ENCODE data around the gene KLC1. TPM values are rescaled to one million over a fixed set of nuclear protein-coding genes. Genes with fewer than 3 reads are reported as not detected.
A peak's percentile ranks its signal among the peaks of the same experiment; 100 is the strongest.
"Not testable (repeated sequence)": the region's sequence is repeated elsewhere in the genome, so short reads cannot be mapped to it uniquely, and the experiment has no call there.

KLC1 gene
- 166 and 174 TPM in 2 replicates for total RNA-seq (2014; rRNA removed; shearing (Covaris generic))

DNA sequence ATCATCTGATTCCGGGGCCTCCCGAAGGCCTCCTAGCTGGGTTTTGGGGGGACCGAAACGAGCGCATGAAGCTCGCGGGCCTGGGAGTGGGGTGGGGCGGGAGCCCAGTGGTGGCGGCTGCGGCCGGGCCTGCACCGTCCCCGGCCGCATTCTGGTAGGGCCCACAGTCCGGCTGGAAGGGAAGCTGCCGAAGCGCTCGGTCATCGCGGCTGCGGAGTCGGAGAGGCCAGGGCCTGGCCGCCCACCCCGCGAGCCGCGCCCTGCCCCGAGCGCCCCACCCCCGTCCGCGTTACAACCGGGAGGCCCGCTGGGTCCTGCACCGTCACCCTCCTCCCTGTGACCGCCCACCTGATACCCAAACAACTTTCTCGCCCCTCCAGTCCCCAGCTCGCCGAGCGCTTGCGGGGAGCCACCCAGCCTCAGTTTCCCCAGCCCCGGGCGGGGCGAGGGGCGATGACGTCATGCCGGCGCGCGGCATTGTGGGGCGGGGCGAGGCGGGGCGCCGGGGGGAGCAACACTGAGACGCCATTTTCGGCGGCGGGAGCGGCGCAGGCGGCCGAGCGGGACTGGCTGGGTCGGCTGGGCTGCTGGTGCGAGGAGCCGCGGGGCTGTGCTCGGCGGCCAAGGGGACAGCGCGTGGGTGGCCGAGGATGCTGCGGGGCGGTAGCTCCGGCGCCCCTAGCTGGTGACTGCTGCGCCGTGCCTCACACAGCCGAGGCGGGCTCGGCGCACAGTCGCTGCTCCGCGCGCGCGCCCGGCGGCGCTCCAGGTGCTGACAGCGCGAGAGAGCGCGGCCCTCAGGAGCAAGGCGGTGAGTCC, at the start of gene KLC1:
Gene KLC1 (plus strand): TSS at position 528 of the 819 bp plus-strand sequence. CDS start 25,354 bp downstream, outside the sequence.
- DNase-seq (ENCODE audit: low spot score) = peak; percentile 40

DNA sequence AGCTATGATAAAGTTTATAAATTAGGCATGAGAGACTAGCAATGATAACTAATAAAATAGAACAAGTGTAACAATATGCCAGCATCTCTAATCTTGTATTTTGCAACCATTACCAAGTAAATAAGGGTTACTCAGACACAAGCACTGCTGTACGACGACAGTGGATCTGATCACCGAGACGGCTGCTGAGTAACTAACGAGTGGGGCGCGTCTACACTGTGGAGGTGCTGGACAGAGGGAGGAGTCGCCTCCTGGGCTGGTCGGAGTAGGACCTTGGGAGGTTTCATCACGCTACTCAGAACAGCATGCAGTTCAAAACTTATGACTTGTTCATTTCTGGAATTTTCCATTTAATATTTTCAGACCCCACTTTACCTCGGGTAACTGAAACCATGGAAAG, 47.8 kb upstream of the KLC1 start:
- DNase-seq (ENCODE audit: low spot score) = no peak

DNA sequence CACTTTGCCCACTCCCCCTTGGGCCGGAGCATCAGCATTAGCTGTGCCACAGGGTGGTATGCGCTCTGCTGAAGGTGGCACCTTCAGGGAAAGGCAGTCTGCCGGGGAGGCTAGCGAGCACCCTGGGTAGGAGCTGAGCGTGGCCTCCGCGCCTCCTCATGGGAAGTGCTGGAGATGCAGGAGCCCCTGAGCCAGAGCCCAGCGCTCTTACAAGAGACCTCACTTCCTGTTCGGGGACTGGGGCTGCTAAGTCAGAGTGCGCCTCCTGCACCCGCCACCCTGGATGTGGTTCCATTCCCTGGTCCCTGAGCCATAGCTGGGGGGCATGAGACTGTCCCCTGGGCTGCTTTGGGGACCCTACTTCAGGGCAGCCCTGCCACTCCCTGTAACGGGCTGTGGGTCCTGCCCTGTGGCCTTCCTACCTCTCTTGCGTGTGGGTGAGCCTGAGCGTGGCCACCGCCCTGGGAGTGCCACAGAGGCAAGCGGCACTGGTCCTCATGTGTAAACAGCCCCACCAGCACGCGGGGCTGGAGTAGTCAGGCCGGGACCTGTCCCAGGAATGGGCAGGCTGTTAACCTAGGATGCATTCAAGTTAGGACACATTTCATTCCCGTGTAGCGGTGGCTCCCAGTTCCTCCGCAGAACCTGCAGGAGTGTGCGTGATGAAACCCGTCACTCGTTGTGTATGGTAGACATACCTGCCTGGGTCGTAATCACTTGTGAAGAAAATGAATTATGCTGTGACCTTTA, 46.9 kb upstream of the KLC1 start:
- no peak for DNase-seq (ENCODE audit: low spot score)

DNA sequence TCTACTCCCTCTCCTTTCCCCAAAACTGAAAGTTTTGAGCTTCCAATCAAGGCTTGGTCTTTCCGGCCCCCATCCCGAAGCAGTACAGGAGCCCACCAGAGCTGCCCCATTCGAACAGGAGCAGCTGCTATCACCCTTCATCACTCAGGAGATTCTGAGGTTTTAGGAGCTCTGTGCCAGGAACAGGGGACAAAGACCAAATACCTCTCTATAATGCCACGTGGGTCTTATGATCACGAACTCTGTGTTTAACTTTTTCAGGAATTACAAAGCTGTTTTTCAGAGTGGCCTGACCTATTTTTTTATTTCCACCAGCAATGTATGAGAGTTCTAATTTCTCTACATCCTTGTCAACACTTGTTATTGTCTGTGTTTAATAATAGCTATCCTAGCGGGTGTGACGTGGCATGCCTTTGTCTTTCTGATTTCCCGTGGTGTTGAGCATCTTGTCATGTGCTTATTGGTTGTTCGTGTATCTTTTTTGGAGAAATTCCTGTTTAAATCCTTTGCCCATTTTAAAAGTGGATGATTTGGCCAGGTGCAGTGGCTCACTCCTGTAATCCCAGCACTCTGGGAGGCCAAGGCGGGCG, 44.6 kb upstream of the KLC1 start:
- no peak for DNase-seq (ENCODE audit: low spot score)

DNA sequence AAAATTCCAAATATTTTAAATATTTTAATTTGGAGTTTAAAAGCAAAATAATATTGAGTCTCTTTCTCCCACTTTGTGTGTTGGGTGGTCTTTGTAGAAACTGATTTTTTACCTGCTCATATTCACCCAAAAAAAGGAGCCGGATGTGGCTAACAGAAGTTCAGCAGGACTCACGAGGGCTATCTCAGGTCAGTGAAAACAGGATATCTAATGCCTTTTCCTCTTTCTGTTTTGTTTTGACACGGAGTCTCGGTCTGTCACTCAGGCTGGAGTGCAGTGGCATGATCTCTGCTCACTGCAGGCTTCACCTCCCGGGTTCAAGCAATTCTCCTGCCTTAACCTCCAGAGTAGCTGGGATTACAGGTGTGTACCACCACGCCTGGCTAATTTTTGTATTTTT, 35.4 kb upstream of the KLC1 start:
- DNase-seq (ENCODE audit: low spot score) = no peak

DNA sequence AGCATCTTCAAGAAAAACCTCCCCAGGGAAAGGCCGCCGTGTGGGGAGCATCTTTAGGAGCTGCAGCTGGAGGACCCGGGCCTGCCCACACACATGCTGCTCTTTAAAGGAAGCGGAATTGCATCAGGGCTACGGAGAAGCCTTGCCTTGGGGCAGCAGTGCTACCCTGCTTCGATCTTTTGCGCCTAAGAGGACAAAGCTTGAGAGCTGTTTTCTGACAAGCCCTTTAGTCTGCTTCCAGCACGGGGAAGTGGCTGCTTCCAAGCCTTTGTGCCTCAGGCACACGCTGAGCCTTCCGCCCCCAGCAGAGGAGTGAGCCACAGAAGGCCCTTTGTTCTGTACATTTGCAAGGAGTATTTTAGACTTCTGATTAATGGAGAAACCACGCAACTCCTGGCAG, 34.7 kb upstream of the KLC1 start:
- DNase-seq (ENCODE audit: low spot score) = peak; percentile 55

DNA sequence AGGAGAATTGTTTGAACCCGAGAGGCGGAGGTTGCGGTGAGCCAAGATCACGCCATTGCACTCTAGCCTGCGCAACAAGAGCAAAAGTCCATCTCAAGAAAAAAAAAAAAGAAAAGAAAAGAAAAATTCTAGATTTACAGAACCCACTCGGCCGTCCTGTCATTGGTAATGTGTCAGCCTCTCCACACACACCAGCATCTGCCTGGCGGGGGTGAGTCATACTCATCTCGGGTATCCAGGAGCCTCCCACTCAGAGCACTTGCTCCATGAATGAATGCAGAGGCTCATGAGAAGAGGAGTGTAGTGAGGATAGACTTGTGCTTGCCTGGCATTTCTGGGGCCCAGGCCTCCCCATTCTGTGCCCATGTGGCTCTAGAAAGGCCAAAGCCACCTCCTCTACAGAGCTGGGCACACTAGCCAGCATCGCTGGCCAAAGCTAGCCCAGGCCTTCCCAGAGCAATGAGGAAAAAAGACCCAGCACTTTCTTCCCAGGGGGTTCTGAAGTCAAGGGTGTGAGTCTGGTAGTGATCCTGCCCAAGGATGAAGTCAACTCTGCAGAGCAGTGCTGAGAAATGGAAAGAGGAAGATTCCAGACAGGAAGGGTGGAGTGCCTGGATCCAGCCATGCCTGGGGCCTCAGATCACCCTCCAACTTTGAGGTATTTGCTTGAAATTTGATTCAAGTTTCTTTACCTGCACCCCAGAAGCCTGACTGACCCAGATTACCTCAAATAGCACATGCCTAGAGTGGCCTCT, 31.2 kb upstream of the KLC1 start:
- peak; percentile 63 for DNase-seq (ENCODE audit: low spot score)

DNA sequence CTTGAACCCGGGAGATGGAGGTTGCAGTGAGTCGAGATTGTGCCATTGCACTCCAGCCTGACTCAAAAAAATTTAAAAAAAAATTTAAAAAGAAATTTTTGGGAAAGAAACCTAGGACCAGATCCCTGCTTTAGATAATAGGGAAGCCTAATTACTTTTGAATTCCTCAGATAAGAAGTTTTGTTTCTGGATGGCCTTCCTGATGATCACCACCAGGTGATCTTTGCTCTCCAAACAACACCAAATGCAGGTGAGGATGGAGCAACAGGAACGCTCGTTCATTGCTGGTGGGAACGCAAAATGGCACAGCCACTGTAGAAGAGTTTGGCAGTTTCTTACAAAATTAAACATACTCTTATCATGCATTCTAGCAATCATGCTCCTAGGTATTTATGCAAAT, 28.5 kb upstream of the KLC1 start:
- DNase-seq (ENCODE audit: low spot score) = no peak

DNA sequence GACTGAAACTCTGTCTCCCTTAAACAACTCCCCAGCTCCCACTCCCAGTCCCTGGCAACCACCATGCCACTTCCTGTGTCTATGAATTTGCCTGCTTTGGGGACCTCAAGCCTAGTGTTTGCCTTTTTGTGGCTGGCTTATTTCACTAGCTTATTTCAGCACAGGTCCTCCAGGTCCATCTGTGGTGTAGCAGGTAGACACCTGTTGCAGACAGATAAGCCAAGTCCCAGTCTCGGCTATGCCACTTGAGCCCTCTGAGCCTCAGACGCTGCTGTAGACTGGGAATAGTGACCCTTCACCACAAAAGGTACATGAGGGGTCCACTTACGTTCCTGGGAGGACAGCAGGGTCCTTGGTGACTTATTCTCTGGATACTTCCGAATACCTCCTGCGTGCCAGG, 24.4 kb upstream of the KLC1 start:
- DNase-seq (ENCODE audit: low spot score) = no peak

DNA sequence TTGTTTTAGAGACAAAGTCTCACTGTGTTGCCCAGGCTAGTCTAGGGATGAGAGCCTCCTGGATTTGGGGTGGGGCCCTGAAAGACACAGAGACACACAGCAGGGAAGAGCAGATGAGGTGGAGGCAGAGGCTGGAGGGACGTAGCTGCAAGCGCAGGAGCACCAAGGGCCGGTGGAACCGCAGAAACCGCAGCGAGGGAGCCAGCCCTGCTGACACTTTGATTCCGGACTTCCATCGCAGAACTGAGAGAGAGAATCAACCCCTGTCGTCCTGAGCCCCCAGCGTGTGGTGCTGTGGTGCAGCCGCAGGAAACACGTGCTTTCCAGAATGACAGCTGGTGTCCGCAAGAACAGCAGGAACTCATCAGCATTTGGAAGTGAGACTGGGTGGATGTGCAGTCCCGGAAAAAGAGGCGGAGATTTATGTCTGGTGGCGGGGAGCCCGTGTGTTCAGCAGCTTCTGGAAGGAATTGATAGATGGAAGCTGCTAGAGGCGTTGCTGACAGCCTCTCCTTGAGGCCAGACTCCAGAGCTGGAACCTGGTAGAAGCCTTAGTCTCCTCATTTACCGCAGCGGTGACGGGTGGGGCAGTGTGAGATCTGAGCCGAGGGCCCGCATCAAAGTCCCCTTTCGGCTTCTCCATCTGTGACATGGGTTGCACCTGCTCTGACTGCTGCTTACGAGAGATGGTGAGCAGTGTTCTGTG, 21.9 kb upstream of the KLC1 start:
- peak; percentile 81 for DNase-seq (ENCODE audit: low spot score)

DNA sequence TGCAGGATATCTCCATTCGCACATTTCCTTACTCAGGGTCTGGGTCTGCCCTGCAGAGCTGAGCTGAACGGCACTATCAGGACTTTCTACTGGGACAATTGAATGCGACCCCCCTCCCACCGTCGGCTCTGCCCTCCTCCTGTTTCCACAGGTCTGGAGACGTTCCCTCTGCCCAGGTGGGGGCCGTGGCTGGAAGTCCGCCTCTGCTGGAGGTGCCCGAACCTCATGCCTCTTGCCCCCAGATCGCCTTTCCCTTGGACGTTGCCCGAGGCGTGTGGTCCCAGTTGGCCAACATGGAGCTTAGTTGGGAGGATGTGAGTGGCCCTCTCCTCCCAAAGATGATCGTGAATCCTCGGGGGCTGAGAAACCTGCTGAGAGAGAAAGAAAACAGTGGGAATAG, 21.2 kb upstream of the KLC1 start:
- DNase-seq (ENCODE audit: low spot score) = no peak

DNA sequence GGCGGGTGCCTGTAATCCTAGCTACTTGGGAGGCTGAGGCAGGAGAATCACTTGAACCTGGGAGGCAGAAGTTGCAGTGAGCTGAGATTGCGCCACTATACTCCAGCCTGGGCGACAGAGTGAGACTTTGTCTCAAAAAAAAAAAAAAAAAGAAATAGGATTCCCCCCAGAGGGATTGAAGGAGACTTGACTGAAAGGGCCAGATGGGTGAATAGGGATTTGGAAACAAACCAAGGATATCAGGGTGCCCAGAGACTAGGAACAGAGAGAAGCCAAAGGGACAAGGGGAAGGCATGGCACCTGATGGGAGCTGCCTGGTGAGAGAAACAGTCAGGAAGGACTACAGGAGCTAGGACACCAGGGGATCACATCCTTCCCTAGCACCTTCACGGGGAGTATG, 19.9 kb upstream of the KLC1 start:
- DNase-seq (ENCODE audit: low spot score) = not testable (repeated sequence)

DNA sequence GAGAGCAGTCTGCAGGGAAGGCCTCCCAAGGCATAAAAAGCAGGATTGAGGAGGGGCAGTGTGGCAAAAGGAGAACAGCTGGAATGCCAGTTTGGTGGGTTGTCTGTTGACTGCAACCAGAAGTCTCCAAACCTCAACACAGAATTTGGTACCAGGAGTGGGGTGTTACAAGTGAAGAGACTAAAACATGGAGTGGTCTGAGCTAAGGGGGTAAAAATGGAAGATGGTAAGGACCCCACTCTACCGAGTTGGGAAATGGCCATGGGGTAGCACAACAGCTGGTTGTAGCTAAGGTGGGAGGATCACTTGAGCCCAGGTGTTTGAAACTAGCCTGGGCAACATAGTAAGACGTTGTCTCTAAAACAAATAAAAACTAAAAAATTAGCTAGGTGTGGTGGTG, 17.8 kb upstream of the KLC1 start:
- no peak for DNase-seq (ENCODE audit: low spot score)

DNA sequence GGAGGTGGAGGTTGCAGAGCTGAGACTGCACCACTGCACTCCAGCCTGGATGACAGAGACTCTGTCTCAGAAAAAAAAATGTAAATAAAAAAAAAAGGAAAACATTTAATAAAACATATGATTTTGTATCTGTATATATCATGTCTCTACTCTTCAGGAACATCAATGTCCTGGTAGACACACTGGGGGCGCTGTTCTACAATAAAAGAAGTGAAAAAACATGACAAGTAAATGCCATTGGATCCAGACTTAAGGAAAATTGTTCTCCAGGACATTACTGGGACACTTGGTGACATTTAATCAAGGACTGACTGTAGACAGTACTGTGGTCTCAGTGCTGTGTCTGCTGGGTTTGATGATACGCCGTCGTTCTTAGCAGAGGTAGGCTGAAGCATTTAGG, 15.5 kb upstream of the KLC1 start:
- no peak for DNase-seq (ENCODE audit: low spot score)

DNA sequence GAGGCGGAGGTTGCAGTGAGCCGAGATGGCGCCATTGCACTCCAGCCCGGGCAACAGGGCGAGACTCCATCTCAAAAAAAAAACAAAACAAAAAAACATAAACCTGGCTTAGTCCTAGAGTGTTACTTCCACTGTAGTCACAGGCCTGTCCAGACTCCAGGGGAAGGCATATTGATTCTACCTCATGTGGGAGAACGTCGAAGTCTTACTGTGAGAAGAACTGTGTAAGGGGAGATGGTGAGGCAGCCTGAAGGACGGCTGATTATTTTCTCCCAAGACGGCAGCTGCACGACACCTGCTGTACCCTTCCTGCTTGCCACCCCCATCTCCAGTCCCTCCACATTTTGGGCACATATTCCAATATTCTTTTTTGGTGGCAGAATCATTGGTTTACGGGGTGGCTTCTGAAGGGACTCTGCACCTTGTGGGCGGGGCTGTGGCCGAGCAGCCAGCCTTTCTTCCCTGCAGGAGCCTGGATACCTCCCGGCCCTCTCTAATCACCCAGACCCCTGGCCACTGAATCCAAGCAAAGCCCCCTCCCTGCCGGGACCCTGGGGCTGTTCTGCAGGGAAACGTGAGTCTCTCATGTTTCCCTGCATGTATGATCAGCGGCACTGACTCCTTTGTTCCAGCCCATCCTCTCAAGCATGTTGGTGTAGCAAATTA, 12.2 kb upstream of the KLC1 start:
- no peak for DNase-seq (ENCODE audit: low spot score)

DNA sequence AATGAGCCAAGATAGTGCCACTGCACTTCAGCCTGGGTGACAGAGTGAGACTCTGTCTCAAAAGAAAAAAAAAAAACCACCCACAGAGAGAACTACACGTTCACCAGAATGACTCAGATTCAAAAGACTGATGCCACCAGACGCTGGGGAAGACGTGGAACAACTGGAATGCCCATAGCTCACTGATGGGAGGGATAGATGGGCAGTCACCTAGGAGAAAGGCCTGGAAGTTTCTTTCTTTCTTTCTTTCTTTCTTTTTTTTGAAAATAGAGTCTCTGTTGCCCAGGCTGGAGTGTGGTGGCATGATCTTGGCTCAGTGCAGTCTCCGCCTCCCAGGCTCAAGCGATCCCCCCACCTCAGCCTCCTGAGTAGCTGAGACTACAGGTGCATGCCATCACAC, 10.0 kb upstream of the KLC1 start:
- peak; percentile 46 for DNase-seq (ENCODE audit: low spot score)

DNA sequence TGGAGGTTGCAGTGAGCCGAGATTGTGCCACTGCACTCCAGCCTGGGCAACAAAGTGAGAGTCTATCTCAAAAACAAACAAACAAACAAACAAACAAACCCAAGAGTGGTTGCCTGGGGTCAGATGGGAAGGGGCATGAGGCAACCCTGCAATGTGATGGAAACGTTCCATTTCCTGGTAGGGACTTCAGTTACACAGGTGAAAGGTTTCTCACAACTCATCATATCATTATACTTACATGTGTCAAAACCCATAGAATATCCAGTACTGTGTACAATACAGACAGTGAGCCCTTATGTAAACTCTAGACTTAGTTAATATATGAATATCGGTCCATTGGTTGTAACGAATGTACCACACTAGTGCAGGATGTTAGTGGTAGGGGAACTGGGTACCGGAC, 7.2 kb upstream of the KLC1 start:
- no peak for DNase-seq (ENCODE audit: low spot score)

DNA sequence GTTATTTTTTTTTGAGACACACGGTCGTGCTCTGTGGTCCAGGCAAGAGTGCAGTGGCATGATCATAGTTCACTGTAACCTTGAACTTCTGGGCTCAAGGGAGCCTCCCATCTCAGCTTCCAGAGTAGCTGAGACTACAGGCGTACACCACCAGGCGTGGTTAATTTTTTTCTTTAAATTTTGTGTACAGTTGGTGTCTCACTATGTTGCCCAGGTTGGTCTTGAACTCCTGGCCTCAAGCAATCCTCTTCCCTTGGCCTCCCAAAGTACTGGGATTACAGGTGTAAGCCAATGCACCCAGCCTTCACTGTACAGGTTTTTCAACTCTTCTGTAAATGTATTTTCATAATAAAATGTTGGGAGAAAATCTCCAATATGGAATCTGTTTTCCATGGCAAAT, 5.7 kb upstream of the KLC1 start:
- DNase-seq (ENCODE audit: low spot score) = no peak

DNA sequence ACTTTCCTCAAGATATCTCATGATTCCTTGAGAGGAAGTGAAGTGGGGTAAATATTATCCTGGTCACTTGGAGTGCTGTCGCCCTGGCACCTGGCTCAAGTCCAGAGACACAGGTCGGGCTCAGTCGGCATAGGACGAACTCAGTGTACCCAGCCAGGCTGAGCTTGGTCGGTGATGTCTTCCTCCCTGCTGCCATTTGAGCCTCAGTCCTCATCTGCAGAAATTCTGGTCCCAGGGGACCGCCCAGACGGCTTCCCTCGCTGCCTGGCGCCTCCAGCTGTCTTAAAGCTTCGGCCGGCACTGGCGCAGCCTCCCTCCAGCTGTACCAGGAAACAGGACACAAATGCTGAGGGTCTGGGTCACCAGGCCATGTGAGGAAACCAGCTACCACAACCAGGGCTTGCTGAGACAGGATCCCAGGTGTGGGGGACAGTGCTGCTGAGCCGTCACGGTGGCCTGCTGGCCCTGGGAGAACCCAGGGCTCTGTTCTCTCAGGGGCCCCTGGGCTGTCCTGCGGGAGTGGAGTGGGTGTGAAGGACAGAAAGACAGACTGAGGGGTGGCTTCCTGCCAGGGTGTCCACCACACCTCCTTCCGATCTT, 5.0 kb upstream of the KLC1 start:
- DNase-seq (ENCODE audit: low spot score) = no peak

DNA sequence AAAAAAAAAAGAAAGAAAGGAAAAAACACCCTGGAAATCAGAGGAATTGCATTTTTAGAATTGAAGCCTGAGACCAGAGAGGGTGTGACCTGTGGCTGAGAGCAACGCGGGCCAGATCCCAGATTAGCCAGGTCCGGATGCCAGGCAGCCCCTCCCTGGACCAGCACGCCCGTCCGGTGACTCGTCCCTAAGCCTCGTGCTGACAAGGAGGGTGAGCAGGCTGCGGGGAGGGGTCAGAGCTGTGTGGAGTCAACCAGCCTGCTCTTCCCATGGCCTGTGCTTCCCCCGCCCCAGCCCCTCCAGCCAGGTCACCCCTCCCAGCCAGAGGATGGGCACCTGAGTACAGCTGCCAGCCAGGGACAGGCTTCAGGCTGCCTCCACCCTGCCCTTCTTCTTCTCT, 4.2 kb upstream of the KLC1 start:
- peak; percentile 82 for DNase-seq (ENCODE audit: low spot score)

All from A172 (cell line).